HG02763 (cell line): ENCODE measurements around the gene SLC6A12.
"Not testable (repeated sequence)": the region's sequence is repeated elsewhere in the genome, so short reads cannot be mapped to it uniquely, and the experiment has no call there.

Source experiments
- ATAC-seq: cut with Tn5 transposase; IDR thresholded peaks from one replicate; pipeline ENCODE4 v1.9.1; 2021; ENCODE audit warnings: mild to moderate bottlenecking, moderate library complexity; ENCODE audit not compliant: unreplicated experiment

Gene SLC6A12

GRCh38 chr12:235967-236366, 22.0 kb upstream of the SLC6A12 start:
- not testable (repeated sequence) for ATAC-seq

- ATAC-seq: no peak
Observed at GRCh38 chr12:234891-235415, 21.0 kb upstream of the SLC6A12 start.

- ATAC-seq: no peak
Observed at GRCh38 chr12:234019-234418, 20.1 kb upstream of the SLC6A12 start.

GRCh38 chr12:233615-233968, 19.6 kb upstream of the SLC6A12 start:
- no peak for ATAC-seq

GRCh38 chr12:232731-233614, 19.0 kb upstream of the SLC6A12 start:
- no peak for ATAC-seq

GRCh38 chr12:230925-231671, 17.1 kb upstream of the SLC6A12 start:
- no peak for ATAC-seq

GRCh38 chr12:229441-230191, 15.7 kb upstream of the SLC6A12 start:
- no peak for ATAC-seq

GRCh38 chr12:228846-229200, 14.9 kb upstream of the SLC6A12 start:
- ATAC-seq: no peak

- no peak for ATAC-seq
Observed at GRCh38 chr12:227923-228845, 14.2 kb upstream of the SLC6A12 start.

GRCh38 chr12:227286-227915, 13.4 kb upstream of the SLC6A12 start:
- ATAC-seq: no peak

- no peak for ATAC-seq
Observed at GRCh38 chr12:226401-226800, 12.4 kb upstream of the SLC6A12 start.

- ATAC-seq: no peak
Observed at GRCh38 chr12:225012-225411, 11.1 kb upstream of the SLC6A12 start.

- ATAC-seq: no peak
Observed at GRCh38 chr12:224330-224729, 10.4 kb upstream of the SLC6A12 start.

GRCh38 chr12:223841-224240, 9.9 kb upstream of the SLC6A12 start:
- no peak for ATAC-seq

GRCh38 chr12:221736-222135, 7.8 kb upstream of the SLC6A12 start:
- no peak for ATAC-seq

GRCh38 chr12:220946-221550, 7.1 kb upstream of the SLC6A12 start:
- ATAC-seq: no peak

- no peak for ATAC-seq
Observed at GRCh38 chr12:220491-220890, 6.5 kb upstream of the SLC6A12 start.

- ATAC-seq: no peak
Observed at GRCh38 chr12:219891-220352, 6.0 kb upstream of the SLC6A12 start.
